HG03432 (cell line): ENCODE measurements around the gene DTX3L.
"Not testable (repeated sequence)": the region's sequence is repeated elsewhere in the genome, so short reads cannot be mapped to it uniquely, and the experiment has no call there.

Experiments
- ATAC-seq: cut with Tn5 transposase; IDR thresholded peaks from one replicate; pipeline ENCODE4 v1.9.1; 2021; ENCODE audit warnings: mild to moderate bottlenecking, moderate library complexity; ENCODE audit not compliant: unreplicated experiment

DTX3L gene

GRCh38 chr3:122560680-122561079, 3.5 kb upstream of the DTX3L start:
- no peak for ATAC-seq

GRCh38 chr3:122562923-122563716, 1.0 kb upstream of the DTX3L start:
- no peak for ATAC-seq

GRCh38 chr3:122563717-122564025, 467 bp upstream of the DTX3L start:
- ATAC-seq, result peak; percentile 22

GRCh38 chr3:122568131-122568530, 4.0 kb downstream of the DTX3L start:
- ATAC-seq, result not testable (repeated sequence)

GRCh38 chr3:122568755-122569154, 4.6 kb downstream of the DTX3L start:
- no peak for ATAC-seq

- ATAC-seq, result peak; percentile 28
These were observed 8.8 kb downstream of the DTX3L start for GRCh38 chr3:122572940-122573412.

- ATAC-seq, result peak; percentile 89
These were observed 12.2 kb downstream of the DTX3L start for GRCh38 chr3:122576174-122576940.

DNA sequence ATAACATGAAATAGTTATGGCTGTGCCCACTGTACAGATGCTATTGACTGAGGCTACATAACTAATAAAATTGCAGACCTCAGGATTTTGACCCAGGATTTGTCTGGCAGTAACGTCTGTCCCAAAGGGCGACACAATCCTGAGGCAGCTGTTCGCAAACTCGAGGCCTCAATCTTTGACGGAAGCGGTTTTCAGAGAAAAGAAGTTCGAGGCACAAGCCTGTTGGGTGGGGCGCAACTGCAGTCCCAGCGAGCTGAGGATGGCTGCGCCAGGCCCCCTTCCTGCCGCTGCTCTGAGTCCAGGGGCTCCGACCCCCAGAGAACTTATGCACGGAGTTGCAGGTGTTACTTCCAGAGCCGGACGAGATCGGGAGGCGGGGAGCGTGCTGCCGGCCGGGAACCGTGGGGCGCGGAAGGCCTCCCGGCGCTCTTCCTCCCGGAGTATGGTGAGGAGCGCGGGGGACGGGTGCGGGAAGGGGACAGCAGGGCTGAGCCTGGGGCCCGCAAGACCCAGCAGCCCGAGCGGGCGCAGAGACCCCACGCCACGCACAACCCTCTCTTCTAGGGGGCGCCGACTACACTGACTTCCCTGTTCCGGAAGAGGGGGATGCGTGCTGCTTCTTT, 13.4 kb downstream of the DTX3L start, which contains the start of gene PARP15:
TSS of gene PARP15 (plus strand) at position 242 of the 623 bp plus-strand sequence. CDS start at position 260, 18 bp downstream.
- ATAC-seq, result no peak

DNA sequence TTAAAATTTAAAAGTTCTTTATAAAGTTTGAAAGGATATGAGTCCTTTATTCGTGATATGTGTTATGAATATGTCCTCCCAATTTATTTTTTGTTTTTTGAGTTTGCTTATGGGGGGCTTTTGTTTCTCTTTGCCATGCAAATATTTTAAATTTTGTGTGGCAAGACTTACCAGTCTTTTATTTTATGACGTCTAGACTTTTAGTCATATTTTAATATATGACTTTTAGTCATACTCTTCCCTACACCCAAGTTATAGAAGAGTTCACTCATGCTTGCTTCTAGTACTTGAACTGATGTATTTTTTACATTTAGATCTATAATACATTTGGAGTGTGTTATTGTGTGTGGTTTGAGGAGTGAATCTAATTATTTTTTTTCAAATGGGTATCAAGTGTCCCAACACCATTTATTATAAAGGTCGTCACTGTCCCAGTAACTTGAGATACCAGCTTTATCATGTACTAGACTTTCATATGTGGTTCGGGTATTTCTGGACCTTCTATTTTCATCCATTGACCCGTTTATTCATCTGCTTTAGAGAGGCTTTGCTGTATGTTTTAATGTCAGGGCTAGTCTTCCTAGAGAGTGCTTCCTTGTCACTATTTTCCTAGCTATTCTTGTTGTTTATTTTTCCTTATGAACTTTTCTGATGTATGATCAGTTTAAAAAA, 14.1 kb downstream of the DTX3L start:
- ATAC-seq, result no peak

DNA sequence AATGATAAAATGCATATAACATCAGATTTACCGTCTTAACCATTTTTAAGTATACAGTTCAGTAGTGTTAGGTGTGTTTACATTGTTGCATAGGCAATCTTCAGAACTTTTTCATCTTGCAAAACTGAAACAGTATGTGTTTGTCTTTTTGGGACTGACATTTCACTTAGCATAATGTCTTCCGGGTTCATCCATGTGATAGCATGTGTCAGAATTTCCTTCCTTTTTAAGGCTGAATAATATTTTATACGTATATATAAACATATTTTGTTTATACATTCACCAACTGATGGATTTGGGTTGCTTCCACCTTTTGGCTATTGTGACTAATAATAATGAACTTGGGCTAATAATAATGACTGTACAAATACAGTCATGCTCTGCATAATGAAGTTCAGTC, 16.3 kb downstream of the DTX3L start:
- ATAC-seq, result no peak

DNA sequence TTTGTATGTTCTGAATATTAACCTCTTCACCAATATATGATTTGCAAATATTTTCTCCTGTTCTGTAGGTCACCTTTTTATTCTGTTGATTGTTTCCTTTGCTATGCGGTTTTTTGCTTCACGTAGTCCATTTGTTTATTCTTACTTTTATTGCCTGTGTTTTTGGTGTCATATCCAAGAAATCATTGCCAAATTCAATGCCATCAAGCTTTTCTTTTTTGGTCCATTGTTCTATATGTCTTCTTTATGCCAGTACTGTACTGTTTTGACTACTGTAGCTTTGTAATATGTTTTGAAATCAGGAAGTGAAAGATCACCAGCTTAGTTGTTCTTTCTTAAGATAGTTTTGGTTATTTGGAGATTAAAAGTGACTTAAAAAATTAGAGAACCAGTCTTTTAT, 17.5 kb downstream of the DTX3L start:
- no peak for ATAC-seq

DNA sequence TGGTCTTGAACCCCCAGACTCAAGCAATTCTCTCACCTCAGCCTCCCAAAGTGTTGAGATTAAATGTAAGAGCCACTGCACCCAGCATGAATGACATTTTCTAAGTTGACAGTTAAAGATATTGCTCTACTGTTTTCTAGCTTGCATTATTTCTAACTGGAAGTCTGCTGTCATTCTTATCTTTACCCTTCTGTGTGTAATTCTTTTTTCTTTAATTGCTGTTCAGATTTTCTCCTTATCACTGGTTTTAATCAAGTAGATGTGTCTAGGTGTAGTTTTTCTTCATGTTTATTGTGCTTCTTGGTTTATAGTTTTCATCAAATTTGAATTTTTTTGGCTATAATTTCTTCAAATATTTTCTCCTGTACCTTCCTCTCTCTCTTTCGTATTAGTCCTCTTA, 18.3 kb downstream of the DTX3L start:
- ATAC-seq, result no peak

- no peak for ATAC-seq
These were observed 22.0 kb downstream of the DTX3L start for GRCh38 chr3:122586098-122586497.

GRCh38 chr3:122586773-122587485, 22.8 kb downstream of the DTX3L start:
- ATAC-seq, result no peak

- ATAC-seq, result no peak
These were observed 23.4 kb downstream of the DTX3L start for GRCh38 chr3:122587572-122587971.

GRCh38 chr3:122589297-122589696, 25.2 kb downstream of the DTX3L start:
- ATAC-seq, result no peak

- no peak for ATAC-seq
These were observed 26.5 kb downstream of the DTX3L start for GRCh38 chr3:122590610-122591009.

DNA sequence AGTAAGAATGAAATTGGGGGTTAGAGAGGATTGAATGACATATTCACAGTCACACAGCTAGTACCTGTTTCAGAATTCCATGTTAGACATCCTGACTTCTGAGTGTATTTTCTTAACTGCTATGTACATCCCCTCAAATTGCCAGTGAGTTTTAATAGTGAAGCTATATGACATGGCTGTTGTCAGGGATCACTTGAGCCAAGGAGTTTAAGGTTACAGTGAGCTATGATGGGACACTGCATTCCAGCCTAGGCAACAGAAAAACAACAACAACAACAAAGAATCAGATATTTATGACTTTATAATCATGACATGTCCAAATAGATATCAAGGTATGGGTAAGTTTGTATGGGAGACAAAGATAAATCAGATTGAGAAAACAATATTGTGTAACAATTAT, 29.9 kb downstream of the DTX3L start:
- no peak for ATAC-seq

DNA sequence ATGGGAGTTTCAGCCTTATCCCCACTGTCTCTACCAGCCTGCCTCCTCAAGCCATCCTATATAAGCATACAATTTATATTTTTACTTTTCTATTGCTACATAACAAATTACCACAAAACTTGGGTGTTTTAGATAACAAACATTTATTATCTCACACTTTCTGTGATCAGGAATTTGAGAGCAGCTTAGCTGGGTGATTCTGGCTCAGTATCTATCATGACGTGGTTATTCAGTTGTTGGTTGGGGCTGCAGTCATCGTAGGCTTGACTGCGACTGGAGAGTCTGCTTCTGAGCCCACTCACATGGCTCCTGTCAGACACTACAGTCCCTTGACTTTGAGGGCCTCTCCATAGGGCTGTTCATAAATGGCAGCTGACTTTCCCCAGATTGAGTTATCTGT, 34.0 kb downstream of the DTX3L start:
- ATAC-seq, result no peak

- ATAC-seq, result no peak
These were observed 34.4 kb downstream of the DTX3L start for GRCh38 chr3:122598556-122598955.
